Mucosa of rectum (tissue), 2 donors: Measurements from ENCODE around the gene PRKAG3.

ENCODE experiments used
- H3K27ac ChIP-seq, 2 donors: one replicate each; pipeline ENCODE4 v1.7.0; 2013; ENCODE audit warnings: inconsistent platforms in 2 of 2, low read depth in 2 of 2, low read length in 2 of 2
- H3K27me3 ChIP-seq, 2 donors: one replicate each; pipeline ENCODE4 v1.7.0; 2013; ENCODE audit warnings: low read length in 2 of 2; ENCODE audit not compliant: control insufficient read depth in 2 of 2, insufficient read depth in 2 of 2
- H3K36me3 ChIP-seq, 2 donors: one replicate each; pipeline ENCODE4 v1.7.0; 2013; ENCODE audit warnings: low read length in 2 of 2; ENCODE audit not compliant: control insufficient read depth in 2 of 2, insufficient read depth in 2 of 2
- H3K4me1 ChIP-seq, 2 donors: one replicate each; pipeline ENCODE4 v1.7.0; 2013; ENCODE audit warnings: low read length in 2 of 2, mild to moderate bottlenecking in 1 of 2; ENCODE audit not compliant: control insufficient read depth in 2 of 2, insufficient read depth in 2 of 2
- H3K4me3 ChIP-seq, 2 donors: one replicate each; pipeline ENCODE4 v1.7.0; 2013; ENCODE audit warnings: low read length in 2 of 2
- H3K9ac ChIP-seq, 2 donors: one replicate each; pipeline ENCODE4 v1.7.0; 2013; ENCODE audit warnings: low read length in 2 of 2, low read depth in 1 of 2, mild to moderate bottlenecking in 1 of 2
- H3K9me3 ChIP-seq, 2 donors: one replicate each; pipeline ENCODE4 v1.7.0; 2013; ENCODE audit warnings: low read length in 2 of 2; ENCODE audit not compliant: control insufficient read depth in 2 of 2
- donor health status: healthy.
- donor health status: Normal muscosa, but diverticular disease.

The PRKAG3 gene

DNA sequence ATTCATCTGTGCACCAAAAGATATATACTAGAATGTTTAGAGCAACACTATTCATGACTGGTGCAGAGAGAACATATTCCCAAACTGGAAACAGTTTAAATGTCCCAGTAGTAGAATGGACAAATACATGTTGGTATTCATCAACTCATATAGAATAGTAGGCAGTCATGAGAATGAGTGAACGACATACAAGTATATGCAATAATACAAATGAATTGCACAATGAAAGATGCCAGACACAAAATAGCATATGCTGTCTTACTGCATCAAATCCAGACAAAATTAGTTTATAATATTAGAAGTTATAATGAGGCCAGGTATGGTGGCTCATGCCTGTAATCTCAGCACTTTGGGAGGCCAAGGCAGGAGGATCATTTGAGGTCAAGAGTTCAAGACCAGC is 8.3 kb upstream of the PRKAG3 start:
- Histone ChIP-seq H3K4me1 (no peaks in the 10 kb centered on the region), H3K9ac (no peak overlapping the region), H3K27me3 (peaks cover 3 to 12% of the 10 kb centered on the region in 2 donors), H3K4me3 (no peak overlapping the region), H3K27ac (no peak overlapping the region), H3K36me3 (no peaks in the 10 kb centered on the region), H3K9me3 (no peaks in the 10 kb centered on the region)

DNA sequence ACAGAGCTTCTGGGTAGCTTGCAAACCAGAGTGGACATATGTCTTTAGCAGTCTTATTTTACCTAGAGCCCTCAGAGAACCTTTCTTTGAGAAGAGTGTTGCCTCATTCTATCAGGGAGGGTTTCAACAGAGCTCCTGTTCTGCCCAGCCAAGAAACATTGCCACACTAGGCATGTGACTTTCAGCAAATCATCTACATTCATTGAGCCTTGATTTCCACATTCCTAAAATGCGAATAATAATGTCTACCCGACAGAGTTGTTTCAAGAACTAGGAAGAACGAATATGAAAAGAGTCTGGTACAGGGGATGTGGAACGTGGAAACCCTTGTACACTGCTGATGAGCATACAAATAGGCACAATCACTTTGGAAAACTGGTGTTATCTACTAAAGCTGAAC is 7.8 kb upstream of the PRKAG3 start:
- Histone ChIP-seq H3K27ac (no peak overlapping the region), H3K27me3 (peaks cover 3 to 12% of the 10 kb centered on the region in 2 donors), H3K4me1 (no peaks in the 10 kb centered on the region), H3K9me3 (no peaks in the 10 kb centered on the region), H3K36me3 (no peaks in the 10 kb centered on the region), H3K4me3 (no peak overlapping the region), H3K9ac (no peak overlapping the region)

GRCh38 chr2:218837495-218837894 is 5.9 kb upstream of the PRKAG3 start:
- Histone ChIP-seq H3K4me3 (no peak overlapping the region), H3K36me3 (no peaks in the 10 kb centered on the region), H3K27ac (no peak overlapping the region), H3K9me3 (no peaks in the 10 kb centered on the region), H3K4me1 (no peaks in the 10 kb centered on the region), H3K9ac (no peak overlapping the region), H3K27me3 (peaks cover 7 to 19% of the 10 kb centered on the region in 2 donors)

GRCh38 chr2:218834685-218835084 is 3.1 kb upstream of the PRKAG3 start:
- no peaks in the 10 kb centered on the region for H3K36me3 ChIP-seq
- no peaks in the 10 kb centered on the region for H3K4me1 ChIP-seq
- no peak overlapping the region for H3K9ac ChIP-seq
- peaks cover 10 to 20% of the 10 kb centered on the region in 2 donors for H3K27me3 ChIP-seq
- no peak overlapping the region for H3K4me3 ChIP-seq
- no peaks in the 10 kb centered on the region for H3K9me3 ChIP-seq
- H3K27ac ChIP-seq, result no peak overlapping the region

- Histone ChIP-seq H3K27me3 (peaks cover 6 to 13% of the 10 kb centered on the region in 2 donors), H3K36me3 (no peaks in the 10 kb centered on the region), H3K9ac (no peak overlapping the region), H3K4me1 (no peaks in the 10 kb centered on the region), H3K4me3 (no peak overlapping the region), H3K27ac (no peak overlapping the region), H3K9me3 (no peaks in the 10 kb centered on the region)
These were observed 1.5 kb upstream of the PRKAG3 start for GRCh38 chr2:218833023-218833609.

DNA sequence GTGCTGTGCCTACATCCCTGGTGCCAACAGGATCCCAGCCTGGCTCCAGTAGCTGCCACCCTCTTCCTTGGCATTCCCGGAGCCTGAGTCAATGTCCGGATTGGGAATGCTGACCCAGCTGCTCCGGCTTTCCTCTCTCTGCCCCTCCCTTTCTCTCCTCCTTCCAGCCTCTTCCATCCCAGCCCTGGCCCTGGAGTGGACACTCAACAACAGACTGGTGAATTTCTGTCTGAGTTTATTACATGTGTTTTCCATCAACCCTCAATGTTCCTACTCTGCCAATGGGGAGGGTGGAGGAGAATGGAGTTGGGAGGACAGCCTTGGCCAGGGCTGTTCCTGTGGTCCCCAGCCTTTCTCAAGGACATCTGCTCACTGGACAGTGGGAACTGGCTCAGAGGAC is 917 bp upstream of the PRKAG3 start:
- no peak overlapping the region for H3K27ac ChIP-seq
- no peaks in the 10 kb centered on the region for H3K4me1 ChIP-seq
- H3K4me3 ChIP-seq, result no peak overlapping the region
- H3K9me3 ChIP-seq, result no peaks in the 10 kb centered on the region
- H3K36me3 ChIP-seq, result no peaks in the 10 kb centered on the region
- no peak overlapping the region for H3K9ac ChIP-seq
- peaks cover 6 to 13% of the 10 kb centered on the region in 2 donors for H3K27me3 ChIP-seq

- Histone ChIP-seq H3K27me3 (peaks cover 6 to 13% of the 10 kb centered on the region in 2 donors), H3K4me1 (no peaks in the 10 kb centered on the region), H3K4me3 (no peak overlapping the region), H3K9me3 (no peaks in the 10 kb centered on the region), H3K36me3 (no peaks in the 10 kb centered on the region), H3K9ac (no peak overlapping the region), H3K27ac (no peak overlapping the region)
These were observed 478 bp upstream of the PRKAG3 start for GRCh38 chr2:218832081-218832480.

- peaks cover 6 to 13% of the 10 kb centered on the region in 2 donors for H3K27me3 ChIP-seq
- no peaks in the 10 kb centered on the region for H3K36me3 ChIP-seq
- no peak overlapping the region for H3K9ac ChIP-seq
- H3K4me1 ChIP-seq, result no peaks in the 10 kb centered on the region
- no peak overlapping the region for H3K27ac ChIP-seq
- H3K4me3 ChIP-seq, result no peak overlapping the region
- no peaks in the 10 kb centered on the region for H3K9me3 ChIP-seq
These were observed 887 bp downstream of the PRKAG3 start for GRCh38 chr2:218830526-218831306.

DNA sequence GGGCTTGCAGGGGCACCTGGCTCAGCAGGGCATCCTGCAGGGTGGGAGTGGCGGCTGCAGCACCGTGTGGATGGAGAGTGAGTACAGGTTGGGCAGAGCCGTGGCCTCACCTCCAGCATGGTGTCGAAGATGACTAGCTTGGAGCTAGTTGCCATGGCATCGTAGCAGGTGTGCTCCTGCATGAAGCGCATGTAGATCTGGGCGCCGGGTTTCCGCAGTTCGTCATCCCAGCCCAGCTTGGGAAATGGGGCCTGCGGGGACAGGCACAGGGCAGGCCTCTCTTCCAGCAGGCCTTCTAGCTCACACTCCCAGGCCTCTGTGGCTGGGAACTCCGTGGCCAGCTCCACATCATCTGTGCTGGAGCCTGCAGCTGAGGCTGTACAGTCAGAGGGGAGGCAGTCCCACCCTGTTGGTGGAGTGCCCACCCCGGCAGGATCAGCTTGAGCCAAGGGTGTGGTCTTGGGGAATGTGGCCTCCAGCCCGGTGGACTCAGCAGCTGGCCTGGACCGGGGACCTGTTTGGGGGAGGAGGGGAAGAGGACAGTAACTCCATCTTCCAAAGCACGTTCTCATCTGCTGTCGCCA is 1.6 kb downstream of the PRKAG3 start:
- H3K27ac ChIP-seq, result no peak overlapping the region
- H3K9me3 ChIP-seq, result no peaks in the 10 kb centered on the region
- H3K4me1 ChIP-seq, result no peaks in the 10 kb centered on the region
- H3K9ac ChIP-seq, result no peak overlapping the region
- peaks cover 6 to 8% of the 10 kb centered on the region in 2 donors for H3K27me3 ChIP-seq
- no peak overlapping the region for H3K4me3 ChIP-seq
- H3K36me3 ChIP-seq, result no peaks in the 10 kb centered on the region

DNA sequence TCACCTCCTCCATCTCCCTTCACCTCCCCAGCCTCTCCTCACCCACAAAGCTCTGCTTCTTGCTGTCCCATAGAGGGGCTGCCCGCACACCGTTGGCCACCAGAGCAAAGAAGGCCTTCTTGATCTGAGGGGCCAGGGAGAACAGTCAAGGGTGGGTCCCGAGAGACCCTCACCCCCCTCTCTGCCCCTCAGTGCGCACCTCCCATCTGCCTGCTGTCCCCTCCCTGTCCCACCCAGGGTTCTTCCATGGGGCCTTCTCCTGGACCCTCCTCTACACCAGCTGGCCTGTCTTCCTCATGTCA is 3.2 kb downstream of the PRKAG3 start:
- no peak overlapping the region for H3K27ac ChIP-seq
- no peak overlapping the region for H3K4me3 ChIP-seq

More for the DNA sequence above, 3.2 kb downstream of the PRKAG3 start:
- Histone ChIP-seq H3K9me3 (no peaks in the 10 kb centered on the region), H3K27me3 (peaks cover 3 to 4% of the 10 kb centered on the region in 2 donors), H3K36me3 (no peaks in the 10 kb centered on the region), H3K4me1 (no peaks in the 10 kb centered on the region), H3K9ac (no peak overlapping the region)
